GM19372 (cell line): ENCODE data around the gene TSHZ3.

ENCODE experiments used
- ATAC-seq: cut with Tn5 transposase; IDR thresholded peaks from one replicate; pipeline ENCODE4 v1.9.1; 2021; ENCODE audit warnings: mild to moderate bottlenecking, low read depth, moderate library complexity; ENCODE audit not compliant: unreplicated experiment

TSHZ3 gene

GRCh38 chr19:31314849-31315629 is 34.2 kb downstream of the TSHZ3 start:
- no peak for ATAC-seq

- ATAC-seq = no peak
These were observed 35.1 kb downstream of the TSHZ3 start for GRCh38 chr19:31314156-31314555.

DNA sequence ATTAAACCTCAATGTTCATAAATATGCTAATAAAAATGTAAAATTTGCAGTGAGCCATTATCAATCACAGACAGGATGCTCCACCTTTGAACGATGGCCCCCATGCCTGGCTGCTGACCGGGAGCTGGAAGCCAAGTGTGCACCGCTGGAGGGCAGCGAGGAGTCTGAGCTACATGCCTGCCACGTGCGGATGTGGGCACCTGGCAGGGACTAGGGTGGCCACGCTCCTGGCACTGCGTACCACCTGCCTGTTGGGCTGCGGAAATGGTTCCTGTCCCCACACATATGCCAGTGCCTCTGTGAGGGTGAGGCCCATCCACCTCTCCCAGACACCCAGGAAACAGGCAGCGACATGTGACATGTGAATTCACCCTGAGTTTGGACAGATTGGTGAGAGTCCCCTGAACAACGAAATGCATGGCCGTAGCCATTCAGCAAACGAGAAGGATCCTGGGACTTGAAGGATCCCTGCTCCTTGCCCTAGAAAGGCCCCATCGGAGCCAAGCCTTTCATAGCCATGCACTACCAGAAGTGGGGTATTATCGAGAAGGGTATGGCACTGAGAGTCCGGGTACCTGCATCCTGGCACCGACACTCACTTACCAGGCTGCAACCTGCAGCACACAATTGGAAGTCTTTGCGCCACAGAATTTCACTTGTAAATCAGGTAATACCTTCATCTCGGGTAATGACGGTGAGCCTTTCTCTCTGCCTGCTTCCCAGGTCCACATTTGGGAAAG is 35.8 kb downstream of the TSHZ3 start:
- no peak for ATAC-seq

GRCh38 chr19:31312677-31313244 is 36.5 kb downstream of the TSHZ3 start:
- ATAC-seq = no peak

- ATAC-seq = no peak
These were observed 37.1 kb downstream of the TSHZ3 start for GRCh38 chr19:31312009-31312676.

DNA sequence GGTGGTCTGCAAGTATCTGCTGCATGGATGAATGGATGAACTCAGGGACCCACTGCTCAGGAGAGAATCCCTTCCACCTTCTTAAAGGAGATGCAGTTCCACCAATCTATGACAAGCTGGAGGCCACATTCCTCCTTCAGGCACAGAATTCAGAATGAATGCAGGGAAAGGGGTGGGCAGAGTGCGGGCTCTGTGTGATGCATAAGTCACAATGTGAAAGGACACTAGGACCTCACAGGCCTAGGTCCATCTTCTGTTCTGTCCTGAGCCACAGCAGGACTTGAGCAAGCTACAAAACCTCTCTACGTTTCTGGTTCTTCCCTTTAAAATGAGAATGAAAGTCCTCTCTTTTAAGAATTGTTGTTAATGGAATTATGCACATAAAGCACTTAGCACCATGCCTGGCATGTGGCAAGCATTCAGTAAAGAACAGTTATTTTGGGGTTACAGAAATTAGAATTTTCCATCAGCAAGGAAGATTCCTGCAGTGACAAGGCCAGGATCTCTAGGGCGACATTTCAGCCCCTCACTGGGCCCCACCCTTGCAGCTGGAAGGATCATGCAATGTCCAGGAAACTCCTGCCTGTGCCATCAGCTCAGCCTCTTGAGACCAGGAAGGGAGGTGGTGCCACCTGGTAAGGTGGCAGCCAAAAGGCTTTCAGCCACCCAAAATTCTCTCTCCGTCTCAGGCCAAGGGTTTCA is 38.7 kb downstream of the TSHZ3 start:
- no peak for ATAC-seq

DNA sequence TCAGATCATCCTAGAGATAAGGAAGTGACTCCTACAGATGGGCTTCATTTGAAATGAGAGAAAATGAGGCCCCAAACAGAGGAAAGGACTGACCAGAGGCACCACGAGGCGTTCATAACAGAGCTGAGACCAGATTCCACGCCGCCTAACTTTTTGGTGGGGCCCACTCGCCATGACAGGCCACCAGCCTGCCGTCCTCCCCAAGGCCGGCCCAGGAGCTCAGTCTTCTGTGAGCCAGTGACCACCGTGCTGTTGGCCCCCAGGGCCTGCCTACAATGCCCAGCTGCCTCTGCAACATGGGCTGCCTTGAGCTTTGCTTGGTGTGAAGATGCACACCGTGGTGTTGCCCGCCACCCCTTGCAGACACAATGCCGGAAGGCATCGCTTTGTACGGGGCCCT is 40.5 kb downstream of the TSHZ3 start:
- no peak for ATAC-seq

DNA sequence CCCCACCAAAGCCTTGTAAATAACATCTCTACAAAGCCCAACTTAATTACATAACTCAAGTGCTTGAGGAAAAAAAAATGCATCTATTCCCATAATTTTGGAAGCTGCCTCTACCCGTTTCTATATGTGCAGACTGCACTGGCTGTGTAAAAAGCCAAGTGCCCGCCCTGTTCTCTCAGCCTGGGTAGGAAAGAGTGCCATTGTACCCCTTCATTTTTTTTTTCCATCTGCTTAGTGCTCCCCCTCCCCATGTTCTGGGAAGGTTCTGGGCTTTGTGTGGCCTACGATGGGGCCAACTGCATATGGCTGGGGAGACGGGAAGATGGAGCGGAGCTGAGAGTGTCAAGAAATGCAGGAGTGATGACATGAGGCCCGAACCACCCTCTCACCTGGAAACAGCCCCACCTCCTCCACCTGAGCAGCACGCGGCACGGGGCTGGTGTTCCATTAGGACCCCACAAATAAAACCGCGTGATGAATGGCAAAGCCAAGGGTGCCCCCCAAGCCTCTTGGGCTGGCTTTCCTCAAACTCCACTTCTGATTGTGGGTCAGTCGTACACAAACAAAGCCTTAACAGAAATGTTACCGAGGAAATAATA is 42.1 kb downstream of the TSHZ3 start:
- ATAC-seq = no peak

- no peak for ATAC-seq
These were observed 43.1 kb downstream of the TSHZ3 start for GRCh38 chr19:31306006-31306753.

DNA sequence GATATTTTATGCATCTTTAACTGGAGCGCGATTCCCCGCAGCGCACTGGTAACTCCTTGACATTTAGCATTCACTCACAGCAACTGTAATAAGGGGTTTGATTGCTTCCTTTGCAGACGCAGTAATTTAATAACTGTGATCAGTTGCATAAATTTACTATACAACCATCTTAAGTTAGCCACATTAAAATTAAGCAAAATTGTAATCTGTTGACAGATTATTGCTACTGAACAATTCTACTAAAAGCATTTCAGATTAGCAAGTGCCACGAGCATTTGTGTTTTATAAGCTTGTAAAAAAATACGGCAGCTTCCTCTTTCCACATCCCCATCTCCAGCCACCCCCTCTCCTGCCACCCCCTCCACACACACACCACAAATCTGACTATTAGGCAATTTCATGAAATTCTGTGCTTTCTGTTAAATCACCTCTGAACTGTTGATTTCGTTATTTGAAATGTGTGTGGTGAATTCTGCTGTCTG is 44.4 kb downstream of the TSHZ3 start:
- ATAC-seq = no peak

DNA sequence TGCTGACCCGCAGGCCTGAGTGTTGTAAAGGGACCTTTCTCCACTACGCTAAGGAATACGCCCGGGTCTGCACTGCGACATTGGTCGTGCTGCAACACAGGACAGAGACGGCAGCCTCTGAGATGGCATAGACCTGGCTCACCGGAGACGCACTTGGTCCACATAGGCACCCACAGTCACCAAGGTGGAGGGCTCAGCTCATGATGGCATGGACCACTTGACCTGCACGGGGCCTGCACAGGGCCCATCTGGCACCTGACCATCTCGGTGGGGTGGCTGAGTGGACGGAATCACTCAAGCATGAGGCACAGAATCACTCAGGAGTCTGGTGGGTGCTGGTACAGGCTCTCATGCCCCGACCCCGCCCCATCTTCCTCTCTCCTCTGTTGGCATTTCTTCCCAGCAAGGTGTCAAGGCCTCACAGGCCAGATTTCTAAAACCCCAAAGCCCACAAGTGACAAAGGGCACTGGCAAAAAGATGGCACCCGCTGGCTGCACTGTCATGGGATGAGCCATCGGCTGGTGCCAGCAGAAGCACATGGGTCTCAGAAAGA is 45.9 kb downstream of the TSHZ3 start:
- ATAC-seq = no peak

DNA sequence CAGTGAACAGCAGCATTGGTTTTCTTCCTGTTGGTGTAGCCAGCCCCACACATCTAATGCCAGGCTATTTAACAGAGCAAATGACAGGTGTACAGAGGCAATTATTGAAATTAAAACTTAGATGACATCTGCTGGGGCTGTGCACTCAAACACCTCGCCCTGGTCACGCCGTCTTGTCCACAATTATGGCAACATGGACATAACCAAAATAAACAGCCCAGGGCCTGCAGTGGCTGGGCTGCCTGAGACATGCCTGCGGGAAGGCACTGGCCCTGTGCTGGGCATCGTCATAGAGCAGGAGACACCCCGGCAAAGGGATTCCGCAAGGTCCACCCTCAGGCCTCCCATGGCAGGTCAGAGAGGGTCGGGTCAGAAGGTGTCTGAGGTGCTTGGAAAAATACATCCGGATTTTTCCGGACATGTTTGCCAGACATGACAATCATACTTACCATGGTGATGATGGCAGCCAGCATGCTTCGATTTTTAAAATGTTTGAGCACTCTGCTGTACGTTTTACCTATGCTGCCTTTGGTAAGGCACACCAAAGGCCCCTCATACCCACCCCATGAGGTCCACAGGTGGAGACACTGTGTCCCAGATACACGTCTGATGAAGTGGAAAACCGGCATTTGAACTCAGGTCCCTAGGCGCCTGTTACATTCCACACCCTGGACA is 47.8 kb downstream of the TSHZ3 start:
- no peak for ATAC-seq

DNA sequence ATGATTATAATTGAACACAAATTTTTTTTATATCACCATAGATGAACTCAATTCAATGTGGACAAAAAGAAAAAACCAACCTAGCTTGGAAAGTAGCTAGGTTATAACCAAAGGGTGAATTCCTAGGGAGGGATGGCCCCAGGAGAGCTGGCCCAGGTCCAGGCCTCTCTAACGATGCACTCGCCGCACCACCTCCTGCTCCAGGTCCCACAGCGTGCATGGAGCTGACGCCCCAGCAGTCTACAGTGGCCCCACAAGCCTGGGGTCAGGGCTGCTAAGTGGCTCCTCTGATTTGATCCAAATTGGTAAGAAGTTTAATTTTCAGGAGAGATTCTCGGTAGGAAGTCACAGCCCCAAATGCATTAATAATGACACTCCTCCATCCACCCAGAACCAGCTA is 48.8 kb downstream of the TSHZ3 start:
- ATAC-seq = no peak

- ATAC-seq = no peak
These were observed 49.6 kb downstream of the TSHZ3 start for GRCh38 chr19:31299665-31300064.

GRCh38 chr19:31297991-31298390 is 51.2 kb downstream of the TSHZ3 start:
- ATAC-seq = no peak

- no peak for ATAC-seq
These were observed 52.4 kb downstream of the TSHZ3 start for GRCh38 chr19:31296741-31297390.

DNA sequence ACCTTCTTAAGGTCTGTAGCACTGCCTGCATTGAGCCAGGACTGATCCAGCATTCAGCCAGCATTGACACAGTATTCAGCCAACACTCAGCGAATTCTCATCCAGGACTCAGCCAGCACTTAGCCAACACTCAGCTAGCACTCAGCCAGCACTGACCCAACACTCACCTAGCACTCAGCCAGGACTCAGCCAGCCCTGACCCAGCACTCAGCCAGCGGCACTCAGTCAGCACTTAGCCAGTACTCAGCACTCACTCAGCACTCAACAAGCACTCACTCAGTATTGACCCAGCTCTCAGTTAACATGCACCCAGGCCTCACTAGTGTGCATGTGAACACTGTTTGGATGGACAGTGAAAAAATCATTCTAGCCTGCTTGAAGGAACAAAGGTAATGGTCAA is 55.0 kb downstream of the TSHZ3 start:
- ATAC-seq = no peak

DNA sequence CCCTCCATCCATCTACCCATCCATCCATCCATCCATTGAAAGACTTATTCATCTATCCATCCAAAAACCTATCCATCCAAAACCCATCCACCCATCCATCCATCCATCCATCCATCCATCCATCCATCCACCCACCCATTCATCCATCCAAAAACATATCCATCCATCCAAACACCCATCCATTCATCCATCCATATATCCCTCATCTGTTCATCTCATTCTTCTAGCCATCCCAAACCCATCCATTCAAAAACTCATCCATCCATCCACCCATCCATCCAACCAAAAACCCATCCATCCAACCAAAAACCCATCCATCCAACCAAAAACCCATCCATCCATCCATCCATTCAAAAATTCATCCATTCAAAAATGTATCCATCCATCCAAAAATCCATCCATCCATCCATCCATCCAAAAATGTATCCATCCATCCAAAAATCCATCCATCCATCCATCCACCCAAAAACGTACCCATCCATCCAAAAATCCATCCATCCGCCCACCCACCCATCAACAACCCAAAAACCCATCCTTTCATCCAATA is 56.5 kb downstream of the TSHZ3 start:
- no peak for ATAC-seq
